HEK293 (cell line): ENCODE results near the gene WLS.
A peak's percentile ranks its signal among the peaks of the same experiment; 100 is the strongest.

Experiments
- CTCF ChIA-PET: fragments of 350-600 bp; formaldehyde crosslinking; extraction: SDS; loops from one replicate; lab custom pipeline; 2021; ENCODE audit warnings: antibody characterized with exemption; lab: Yijun Ruan, JAX
- POLR2A ChIA-PET: fragments of 300-600 bp; formaldehyde crosslinking; extraction: SDS; loops from one replicate; lab custom pipeline; 2020; ENCODE audit warnings: antibody characterized with exemption, inconsistent platforms; lab: Yijun Ruan, JAX
- H3K27ac ChIP-seq: fragments of 200-500 bp; sonication (Bioruptor generic); 2 replicates; pipeline ENCODE4 v1.5.1; 2014; ENCODE audit warnings: low read depth, low read length, control low read depth, inconsistent platforms; ENCODE audit errors: extremely low read depth
- H3K36me3 ChIP-seq, 2 experiments: fragments of 200-500 bp in 1 of 2; sonication (Bioruptor generic) in 1 of 2; 1 replicate in 1 of 2; 2 replicates in 1 of 2; pipeline ENCODE4 v1.5.1; 2014 to 2017; ENCODE audit warnings: inconsistent platforms in 2 of 2, low read length in 2 of 2; ENCODE audit not compliant: control insufficient read depth in 2 of 2, insufficient read depth in 1 of 2
- H3K4me1 ChIP-seq: fragments of 200-500 bp; sonication (Bioruptor generic); 2 replicates; pipeline ENCODE4 v1.5.1; 2014; ENCODE audit warnings: mild to moderate bottlenecking, low read length, inconsistent platforms; ENCODE audit not compliant: control insufficient read depth, insufficient read depth
- H3K4me3 ChIP-seq: 2 replicates; pipeline ENCODE4 v1.5.1; 2011; ENCODE audit warnings: low read depth, mild to moderate bottlenecking, control low read depth, low read length, moderate library complexity
- H3K9me3 ChIP-seq: fragments of 200-500 bp; sonication (Bioruptor generic); 2 replicates; pipeline ENCODE4 v1.5.1; 2014; ENCODE audit warnings: low read depth, low read length, inconsistent platforms; ENCODE audit not compliant: control insufficient read depth, insufficient read depth
- BCL6B ChIP-seq: fragments of 450-650 bp; formaldehyde crosslinking; IDR thresholded peaks from 2 replicates; pipeline ENCODE4 v1.5.1; 2017; ENCODE audit warnings: missing biosample characterization, missing genetic modification characterization
- CTCF ChIP-seq: fragments of 450-650 bp; formaldehyde crosslinking; IDR thresholded peaks from 2 replicates; pipeline ENCODE4 v1.5.1; 2016; ENCODE audit warnings: missing biosample characterization, missing genetic modification characterization
- FEZF1 ChIP-seq: fragments of 450-650 bp; formaldehyde crosslinking; IDR thresholded peaks from 2 replicates; pipeline ENCODE4 v1.5.1; 2016; ENCODE audit warnings: missing biosample characterization, missing genetic modification characterization
- GLIS2 ChIP-seq: fragments of 450-650 bp; formaldehyde crosslinking; IDR thresholded peaks from 2 replicates; pipeline ENCODE4 v1.5.1; 2016; ENCODE audit warnings: missing biosample characterization, missing genetic modification characterization
- TCF7L2 ChIP-seq: IDR thresholded peaks from 2 replicates; pipeline ENCODE4 v1.6.1; 2011; ENCODE audit warnings: low read depth, mild to moderate bottlenecking, inconsistent platforms, low read length, moderate library complexity, borderline replicate concordance
- ZNF10 ChIP-seq: fragments of 450-650 bp; formaldehyde crosslinking; IDR thresholded peaks from 2 replicates; pipeline ENCODE4 v1.5.1; 2017; ENCODE audit warnings: missing biosample characterization, missing genetic modification characterization
- ZNF394 ChIP-seq: fragments of 450-650 bp; formaldehyde crosslinking; IDR thresholded peaks from 2 replicates; pipeline ENCODE4 v1.5.1; 2016; ENCODE audit warnings: missing biosample characterization, missing genetic modification characterization, mild to moderate bottlenecking, moderate library complexity, borderline replicate concordance
- ZNF530 ChIP-seq: fragments of 450-650 bp; formaldehyde crosslinking; IDR thresholded peaks from 2 replicates; pipeline ENCODE4 v1.5.1; 2016; ENCODE audit warnings: low read depth, missing biosample characterization, missing genetic modification characterization
- ZNF549 ChIP-seq: fragments of 450-650 bp; IDR thresholded peaks from 2 replicates; pipeline ENCODE4 v1.5.1; 2018; ENCODE audit warnings: missing biosample characterization, missing genetic modification characterization, mild to moderate bottlenecking, inconsistent platforms, moderate library complexity
- ZNF585B ChIP-seq: fragments of 450-650 bp; formaldehyde crosslinking; IDR thresholded peaks from 2 replicates; pipeline ENCODE4 v1.5.1; 2016; ENCODE audit warnings: missing biosample characterization, missing genetic modification characterization
- ZNF596 ChIP-seq: fragments of 450-650 bp; IDR thresholded peaks from 2 replicates; pipeline ENCODE4 v1.5.0; 2018; ENCODE audit warnings: missing biosample characterization, mild to moderate bottlenecking, missing genetic modification characterization, moderate library complexity
- ZNF621 ChIP-seq: fragments of 450-650 bp; formaldehyde crosslinking; IDR thresholded peaks from 2 replicates; pipeline ENCODE4 v1.5.1; 2017; ENCODE audit warnings: missing biosample characterization, missing genetic modification characterization
- ZNF623 ChIP-seq: fragments of 450-650 bp; formaldehyde crosslinking; IDR thresholded peaks from 2 replicates; pipeline ENCODE4 v1.5.1; 2016; ENCODE audit warnings: missing biosample characterization, missing genetic modification characterization
- ZNF654 ChIP-seq: fragments of 450-650 bp; formaldehyde crosslinking; IDR thresholded peaks from 2 replicates; pipeline ENCODE4 v1.5.1; 2016; ENCODE audit warnings: low read depth, missing biosample characterization, missing genetic modification characterization
- ZNF658 ChIP-seq: fragments of 450-650 bp; formaldehyde crosslinking; IDR thresholded peaks from 2 replicates; pipeline ENCODE4; 2016; ENCODE audit warnings: missing biosample characterization, missing genetic modification characterization
- ZNF664 ChIP-seq: fragments of 450-650 bp; formaldehyde crosslinking; IDR thresholded peaks from 2 replicates; pipeline ENCODE4 v1.5.1; 2016; ENCODE audit warnings: missing biosample characterization, missing genetic modification characterization
- ZNF768 ChIP-seq: fragments of 450-650 bp; formaldehyde crosslinking; IDR thresholded peaks from 2 replicates; pipeline ENCODE4 v1.5.1; 2018; ENCODE audit warnings: missing biosample characterization, mild to moderate bottlenecking, missing genetic modification characterization
- TF ChIP-seq, protein P1 (sequence below): fragments of 450-650 bp; formaldehyde crosslinking; IDR thresholded peaks from 2 replicates; pipeline ENCODE4 v1.5.1; 2016; ENCODE audit warnings: missing biosample characterization, missing genetic modification characterization
- TF ChIP-seq, protein P2 (sequence below): fragments of 450-650 bp; formaldehyde crosslinking; IDR thresholded peaks from 2 replicates; pipeline ENCODE4 v1.5.1; 2016; ENCODE audit warnings: missing biosample characterization, missing genetic modification characterization
- TF ChIP-seq, protein P3 (sequence below): fragments of 450-650 bp; formaldehyde crosslinking; IDR thresholded peaks from 2 replicates; pipeline ENCODE4 v1.5.1; 2016; ENCODE audit warnings: missing biosample characterization, missing genetic modification characterization
- TF ChIP-seq, protein P4 (sequence below): fragments of 450-650 bp; formaldehyde crosslinking; IDR thresholded peaks from 2 replicates; pipeline ENCODE4 v1.5.1; 2016; ENCODE audit warnings: missing biosample characterization, missing genetic modification characterization

WLS gene

DNA sequence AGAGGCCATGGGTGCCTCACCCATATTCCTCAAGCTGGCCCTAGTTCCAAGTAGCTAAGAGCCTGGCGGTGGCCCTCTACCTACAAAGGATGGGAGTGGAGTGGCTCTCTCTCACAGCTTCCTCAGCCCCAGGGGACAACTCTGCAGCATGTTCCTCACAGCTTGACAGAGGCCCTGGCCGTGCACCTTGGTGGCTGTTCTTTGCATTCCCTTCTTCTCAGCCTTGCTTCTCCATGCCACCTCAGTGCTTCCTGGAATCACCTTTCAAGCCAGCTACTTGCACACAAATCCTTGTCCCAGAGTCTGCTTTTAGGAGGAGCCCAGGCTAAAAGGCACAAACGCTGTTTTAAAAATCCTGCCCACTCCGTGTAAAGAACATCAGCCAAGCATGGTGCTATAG, 112.9 kb downstream of the WLS start:
- Histone ChIP-seq H3K27ac (no peak overlapping the region), H3K36me3 (peaks cover 4 to 40% of the 10 kb centered on the region in 2 experiments; a peak in 1 of 3 replicates), H3K9me3 (no peaks in the 10 kb centered on the region), H3K4me1 (no peaks in the 10 kb centered on the region), H3K4me3 (no peak overlapping the region)
- TF ChIP-seq ZNF664 (tag by site-specific recombination) (no peak), ZNF585B (tag by site-specific recombination) (no peak), ZNF10 (tag by site-specific recombination) (no peak), ZNF596 (tag by site-specific recombination) (no peak), BCL6B (tag by site-specific recombination) (no peak)
- TF ChIP-seq, protein P1, sequence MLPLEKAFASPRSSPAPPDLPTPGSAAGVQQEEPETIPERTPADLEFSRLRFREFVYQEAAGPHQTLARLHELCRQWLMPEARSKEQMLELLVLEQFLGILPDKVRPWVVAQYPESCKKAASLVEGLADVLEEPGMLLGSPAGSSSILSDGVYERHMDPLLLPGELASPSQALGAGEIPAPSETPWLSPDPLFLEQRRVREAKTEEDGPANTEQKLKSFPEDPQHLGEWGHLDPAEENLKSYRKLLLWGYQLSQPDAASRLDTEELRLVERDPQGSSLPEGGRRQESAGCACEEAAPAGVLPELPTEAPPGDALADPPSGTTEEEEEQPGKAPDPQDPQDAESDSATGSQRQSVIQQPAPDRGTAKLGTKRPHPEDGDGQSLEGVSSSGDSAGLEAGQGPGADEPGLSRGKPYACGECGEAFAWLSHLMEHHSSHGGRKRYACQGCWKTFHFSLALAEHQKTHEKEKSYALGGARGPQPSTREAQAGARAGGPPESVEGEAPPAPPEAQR (tag by site-specific recombination), result no peak
- POLR2A ChIA-PET, result no interaction called here
- CTCF ChIA-PET, result interaction anchor here (0.5 to 11.2 kb wide), 15 partner anchors 10 to 324 kb away, joined by 3 to 292 read pairs (median 10); partner anchors contain the start of gene WLS

- POLR2A ChIA-PET, result interaction anchor here (0.9 to 1.0 kb wide), 2 partner anchors 225 to 229 kb away, joined by 3 read pairs; no protein-coding TSS in a partner anchor
- Histone ChIP-seq H3K27ac (no peak overlapping the region), H3K9me3 (no peaks in the 10 kb centered on the region), H3K4me1 (no peaks in the 10 kb centered on the region), H3K36me3 (peaks cover 4 to 22% of the 10 kb centered on the region in 2 experiments; a peak in 1 of 3 replicates), H3K4me3 (no peak overlapping the region)
- no peak for TF ChIP-seq ZNF768
- no peak for TF ChIP-seq ZNF621 (tag by site-specific recombination)
- no peak for TF ChIP-seq TCF7L2
- no peak for TF ChIP-seq ZNF394 (tag by site-specific recombination)
- no peak for TF ChIP-seq ZNF530
- no peak for TF ChIP-seq ZNF654 (tag by site-specific recombination)
- TF ChIP-seq GLIS2 (tag by site-specific recombination), result no peak
- TF ChIP-seq ZNF549, result no peak
- TF ChIP-seq FEZF1 (tag by site-specific recombination), result no peak
- TF ChIP-seq ZNF623 (tag by site-specific recombination), result no peak
- TF ChIP-seq, protein P2, sequence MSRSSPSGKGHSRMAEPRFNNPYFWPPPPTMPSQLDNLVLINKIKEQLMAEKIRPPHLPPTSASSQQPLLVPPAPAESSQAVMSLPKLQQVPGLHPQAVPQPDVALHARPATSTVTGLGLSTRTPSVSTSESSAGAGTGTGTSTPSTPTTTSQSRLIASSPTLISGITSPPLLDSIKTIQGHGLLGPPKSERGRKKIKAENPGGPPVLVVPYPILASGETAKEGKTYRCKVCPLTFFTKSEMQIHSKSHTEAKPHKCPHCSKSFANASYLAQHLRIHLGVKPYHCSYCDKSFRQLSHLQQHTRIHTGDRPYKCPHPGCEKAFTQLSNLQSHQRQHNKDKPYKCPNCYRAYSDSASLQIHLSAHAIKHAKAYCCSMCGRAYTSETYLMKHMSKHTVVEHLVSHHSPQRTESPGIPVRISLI (tag by site-specific recombination), result no peak
- no peak for TF ChIP-seq ZNF658 (tag by site-specific recombination)
- CTCF ChIA-PET, result interaction anchor here (0.5 to 11.2 kb wide), 29 partner anchors 8 to 585 kb away, joined by 3 to 292 read pairs (median 4); partner anchors contain the start of gene GNG12
Observed at GRCh38 chr1:68117416-68117815, 114.9 kb downstream of the WLS start.

- Histone ChIP-seq H3K27ac (no peak overlapping the region), H3K4me1 (no peaks in the 10 kb centered on the region), H3K36me3 (peaks cover 4 to 17% of the 10 kb centered on the region in 2 experiments; a peak in 1 of 3 replicates), H3K9me3 (no peaks in the 10 kb centered on the region), H3K4me3 (no peak overlapping the region)
- ChIA-PET POLR2A (no interaction called here), CTCF (interaction anchor here (0.6 to 11.2 kb wide), 38 partner anchors 9 to 584 kb away, joined by 3 to 292 read pairs (median 4); no protein-coding TSS in a partner anchor)
- TF ChIP-seq, protein P3, sequence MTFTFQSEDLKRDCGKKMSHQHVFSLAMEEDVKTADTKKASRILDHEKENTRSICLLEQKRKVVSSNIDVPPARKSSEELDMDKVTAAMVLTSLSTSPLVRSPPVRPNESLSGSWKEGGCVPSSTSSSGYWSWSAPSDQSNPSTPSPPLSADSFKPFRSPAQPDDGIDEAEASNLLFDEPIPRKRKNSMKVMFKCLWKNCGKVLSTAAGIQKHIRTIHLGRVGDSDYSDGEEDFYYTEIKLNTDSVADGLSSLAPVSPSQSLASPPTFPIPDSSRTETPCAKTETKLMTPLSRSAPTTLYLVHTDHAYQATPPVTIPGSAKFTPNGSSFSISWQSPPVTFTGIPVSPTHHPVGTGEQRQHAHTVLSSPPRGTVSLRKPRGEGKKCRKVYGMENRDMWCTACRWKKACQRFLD (tag by site-specific recombination), result no peak
- TF ChIP-seq CTCF (tag by site-specific recombination), result peak; percentile 65
- TF ChIP-seq, protein P4, sequence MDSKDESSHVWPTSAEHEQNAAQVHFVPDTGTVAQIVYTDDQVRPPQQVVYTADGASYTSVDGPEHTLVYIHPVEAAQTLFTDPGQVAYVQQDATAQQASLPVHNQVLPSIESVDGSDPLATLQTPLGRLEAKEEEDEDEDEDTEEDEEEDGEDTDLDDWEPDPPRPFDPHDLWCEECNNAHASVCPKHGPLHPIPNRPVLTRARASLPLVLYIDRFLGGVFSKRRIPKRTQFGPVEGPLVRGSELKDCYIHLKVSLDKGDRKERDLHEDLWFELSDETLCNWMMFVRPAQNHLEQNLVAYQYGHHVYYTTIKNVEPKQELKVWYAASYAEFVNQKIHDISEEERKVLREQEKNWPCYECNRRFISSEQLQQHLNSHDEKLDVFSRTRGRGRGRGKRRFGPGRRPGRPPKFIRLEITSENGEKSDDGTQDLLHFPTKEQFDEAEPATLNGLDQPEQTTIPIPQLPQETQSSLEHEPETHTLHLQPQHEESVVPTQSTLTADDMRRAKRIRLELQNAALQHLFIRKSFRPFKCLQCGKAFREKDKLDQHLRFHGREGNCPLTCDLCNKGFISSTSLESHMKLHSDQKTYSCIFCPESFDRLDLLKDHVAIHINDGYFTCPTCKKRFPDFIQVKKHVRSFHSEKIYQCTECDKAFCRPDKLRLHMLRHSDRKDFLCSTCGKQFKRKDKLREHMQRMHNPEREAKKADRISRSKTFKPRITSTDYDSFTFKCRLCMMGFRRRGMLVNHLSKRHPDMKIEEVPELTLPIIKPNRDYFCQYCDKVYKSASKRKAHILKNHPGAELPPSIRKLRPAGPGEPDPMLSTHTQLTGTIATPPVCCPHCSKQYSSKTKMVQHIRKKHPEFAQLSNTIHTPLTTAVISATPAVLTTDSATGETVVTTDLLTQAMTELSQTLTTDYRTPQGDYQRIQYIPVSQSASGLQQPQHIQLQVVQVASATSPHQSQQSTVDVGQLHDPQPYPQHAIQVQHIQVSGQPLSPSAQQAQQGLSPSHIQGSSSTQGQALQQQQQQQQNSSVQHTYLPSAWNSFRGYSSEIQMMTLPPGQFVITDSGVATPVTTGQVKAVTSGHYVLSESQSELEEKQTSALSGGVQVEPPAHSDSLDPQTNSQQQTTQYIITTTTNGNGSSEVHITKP (tag by site-specific recombination), result peak; percentile 31; the same call in 1 of the 2 replicates
Observed at GRCh38 chr1:68116643-68117235, 115.6 kb downstream of the WLS start.
